ENCODE data around the gene UBR2. TPM values are rescaled to one million over a fixed set of nuclear protein-coding genes. Genes with fewer than 3 reads are reported as not detected.

UBR2 gene
- total and polyA plus RNA-seq, 9 donors, result 10.2 to 29.2 (median 23.7) TPM

DNA sequence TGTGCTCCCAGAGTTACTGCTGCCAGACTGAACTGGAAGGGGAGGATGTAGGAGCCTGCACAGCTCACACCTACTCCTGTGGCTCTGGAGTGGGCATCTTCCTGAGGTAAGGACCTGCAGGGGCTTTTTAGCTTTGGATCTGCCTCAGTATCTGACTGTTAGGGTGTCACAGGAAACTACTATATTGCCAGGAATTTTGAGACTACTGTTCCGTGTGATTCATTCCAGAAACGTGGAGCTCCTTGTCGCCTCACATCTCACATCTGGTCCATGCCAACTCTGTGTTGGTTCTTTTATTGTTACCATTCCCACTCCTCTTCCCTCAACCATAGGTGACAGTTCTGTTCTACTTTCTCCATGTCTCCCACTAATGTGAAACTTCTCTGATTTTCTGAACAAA is 124.5 kb downstream of the UBR2 start:
- Histone ChIP-seq H3K27ac (no peak overlapping the region), H3K4me3 (no peak overlapping the region), H3K9me3 (no peaks in the 10 kb centered on the region), H3K36me3 (no peaks in the 10 kb centered on the region), H3K4me1 (ENCODE audit: insufficient read depth) (no peaks in the 10 kb centered on the region), H3K27me3 (no peaks in the 10 kb centered on the region)
- no peak for DNase-seq
- intact Hi-C loops (cut with DNase I), result no loop called here
- WGBS, 3 donors, result 62 to 70% (median 62%) methylated on average over 3 of the region's 3 CpGs
- TF ChIP-seq EP300 (IDR thresholded peaks at IDR 0.05) (no peak), POLR2A (IDR thresholded peaks at IDR 0.05) (no peak)
- TF ChIP-seq, protein P1, sequence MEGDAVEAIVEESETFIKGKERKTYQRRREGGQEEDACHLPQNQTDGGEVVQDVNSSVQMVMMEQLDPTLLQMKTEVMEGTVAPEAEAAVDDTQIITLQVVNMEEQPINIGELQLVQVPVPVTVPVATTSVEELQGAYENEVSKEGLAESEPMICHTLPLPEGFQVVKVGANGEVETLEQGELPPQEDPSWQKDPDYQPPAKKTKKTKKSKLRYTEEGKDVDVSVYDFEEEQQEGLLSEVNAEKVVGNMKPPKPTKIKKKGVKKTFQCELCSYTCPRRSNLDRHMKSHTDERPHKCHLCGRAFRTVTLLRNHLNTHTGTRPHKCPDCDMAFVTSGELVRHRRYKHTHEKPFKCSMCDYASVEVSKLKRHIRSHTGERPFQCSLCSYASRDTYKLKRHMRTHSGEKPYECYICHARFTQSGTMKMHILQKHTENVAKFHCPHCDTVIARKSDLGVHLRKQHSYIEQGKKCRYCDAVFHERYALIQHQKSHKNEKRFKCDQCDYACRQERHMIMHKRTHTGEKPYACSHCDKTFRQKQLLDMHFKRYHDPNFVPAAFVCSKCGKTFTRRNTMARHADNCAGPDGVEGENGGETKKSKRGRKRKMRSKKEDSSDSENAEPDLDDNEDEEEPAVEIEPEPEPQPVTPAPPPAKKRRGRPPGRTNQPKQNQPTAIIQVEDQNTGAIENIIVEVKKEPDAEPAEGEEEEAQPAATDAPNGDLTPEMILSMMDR (IDR thresholded peaks at IDR 0.05), result no peak

DNA sequence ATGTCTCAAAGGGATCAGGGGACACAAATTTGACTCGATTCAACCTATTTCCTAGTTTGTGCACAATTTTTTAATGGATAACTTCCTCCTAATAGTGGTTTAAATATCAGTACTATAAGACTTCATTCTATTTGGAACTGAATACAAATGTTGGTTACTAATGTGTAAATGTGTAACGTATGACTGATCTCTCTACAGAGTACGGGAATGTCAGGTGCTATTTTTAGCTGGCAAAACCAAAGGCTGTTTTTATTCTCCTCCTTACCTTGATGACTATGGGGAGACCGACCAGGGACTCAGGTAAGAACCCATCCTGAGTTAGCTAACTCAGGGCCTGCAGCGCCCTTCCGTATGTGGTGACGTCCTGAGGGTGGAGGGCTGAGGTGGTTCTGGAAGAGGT is 125.5 kb downstream of the UBR2 start:
- no peaks in the 10 kb centered on the region for H3K36me3 ChIP-seq
- no peak overlapping the region for H3K27ac ChIP-seq
- 88 to 91% (median 88%) methylated on average over 7 of the region's 7 CpGs for WGBS, 3 donors
- TF ChIP-seq EP300 (IDR thresholded peaks at IDR 0.05) (no peak), POLR2A (IDR thresholded peaks at IDR 0.05) (no peak)
- TF ChIP-seq, protein P1 (IDR thresholded peaks at IDR 0.05), result no peak
- H3K4me3 ChIP-seq, result no peak overlapping the region
- H3K27me3 ChIP-seq, result no peaks in the 10 kb centered on the region
- no peak for DNase-seq
- intact Hi-C loops (cut with DNase I), result no loop called here
- H3K4me1 ChIP-seq (ENCODE audit: insufficient read depth), result no peaks in the 10 kb centered on the region
- no peaks in the 10 kb centered on the region for H3K9me3 ChIP-seq

DNA sequence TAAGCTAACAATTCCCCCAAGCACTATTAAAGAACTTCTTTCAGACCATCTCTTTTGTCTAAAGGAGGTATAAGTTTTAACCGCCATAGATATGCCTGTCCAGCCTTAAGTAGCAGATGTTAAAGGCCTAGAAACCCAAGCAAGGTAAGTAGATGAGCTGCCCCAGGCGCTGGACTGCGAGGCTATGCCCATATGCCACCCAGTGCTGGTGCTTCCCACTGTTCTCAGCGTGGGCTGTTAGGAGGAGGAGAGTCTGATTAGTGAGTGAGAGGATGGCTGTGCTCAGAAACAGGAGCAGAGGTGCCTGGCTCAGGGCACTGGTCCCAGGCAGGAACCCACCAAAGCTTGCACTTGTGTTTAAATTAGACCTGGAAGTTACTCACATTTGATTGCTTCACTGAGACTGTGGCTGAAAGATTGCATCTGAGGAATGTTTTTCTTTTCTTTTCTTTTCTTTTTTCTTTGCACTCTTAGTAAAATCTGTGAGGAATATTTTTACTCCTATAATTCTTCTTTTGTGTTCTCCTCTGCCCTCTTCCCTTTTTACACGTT is 126.4 kb downstream of the UBR2 start:
- Histone ChIP-seq H3K9me3 (no peaks in the 10 kb centered on the region), H3K36me3 (no peaks in the 10 kb centered on the region), H3K4me3 (no peak overlapping the region), H3K27me3 (no peaks in the 10 kb centered on the region), H3K4me1 (ENCODE audit: insufficient read depth) (no peaks in the 10 kb centered on the region), H3K27ac (no peak overlapping the region)
- WGBS, 3 donors, result 86 to 93% (median 93%) methylated on average over 5 of the region's 5 CpGs
- no peak for DNase-seq
- no peak for TF ChIP-seq POLR2A (IDR thresholded peaks at IDR 0.05)
- TF ChIP-seq, protein P1 (IDR thresholded peaks at IDR 0.05), result no peak
- no peak for TF ChIP-seq EP300 (IDR thresholded peaks at IDR 0.05)
- intact Hi-C loops (cut with DNase I), result no loop called here

DNA sequence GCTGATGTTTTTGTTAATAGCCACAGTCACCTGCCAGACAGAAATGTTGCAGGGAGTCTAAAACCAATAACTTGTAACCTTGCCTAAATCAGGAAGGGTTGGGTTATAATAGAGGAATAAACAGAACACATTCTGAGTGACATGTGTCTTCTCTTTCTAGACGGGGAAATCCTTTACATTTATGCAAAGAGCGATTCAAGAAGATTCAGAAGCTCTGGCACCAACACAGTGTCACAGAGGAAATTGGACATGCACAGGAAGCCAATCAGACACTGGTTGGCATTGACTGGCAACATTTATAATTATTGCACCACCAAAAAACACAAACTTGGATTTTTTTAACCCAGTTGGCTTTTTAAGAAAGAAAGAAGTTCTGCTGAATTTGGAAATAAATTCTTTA is 127.0 kb downstream of the UBR2 start:
- H3K4me1 ChIP-seq (ENCODE audit: insufficient read depth), result no peaks in the 10 kb centered on the region

More for the DNA sequence above, 127.0 kb downstream of the UBR2 start:
- Histone ChIP-seq H3K27me3 (no peaks in the 10 kb centered on the region), H3K4me3 (no peak overlapping the region), H3K9me3 (no peaks in the 10 kb centered on the region), H3K27ac (no peak overlapping the region), H3K36me3 (no peaks in the 10 kb centered on the region)
- WGBS, 3 donors, result 77 to 81% (median 81%) methylated on average over 2 of the region's 2 CpGs
- TF ChIP-seq POLR2A (IDR thresholded peaks at IDR 0.05) (no peak), EP300 (IDR thresholded peaks at IDR 0.05) (no peak)
- TF ChIP-seq, protein P1 (IDR thresholded peaks at IDR 0.05), result no peak
- DNase-seq, result no peak
- intact Hi-C loops (cut with DNase I), result no loop called here

All from ovary (tissue), 9 donors.